NCI-H1105 treated with DMSO at 0.1 percent for 48 hours (cell line): ENCODE results near the gene DRAXIN.

Source experiments
- DNase-seq: peaks from one replicate; lab custom pipeline; 2025; lab: John Stamatoyannopoulos, UW

DRAXIN gene

GRCh38 chr1:11738096-11738495 lies 46.6 kb downstream of the DRAXIN start:
- DNase-seq: no peak

- no peak for DNase-seq
Observed at GRCh38 chr1:11738783-11739182, 47.3 kb downstream of the DRAXIN start.

GRCh38 chr1:11740258-11741192 lies 49.0 kb downstream of the DRAXIN start:
- DNase-seq: no peak

- no peak for DNase-seq
Observed at GRCh38 chr1:11741482-11741881, 50.0 kb downstream of the DRAXIN start.

- DNase-seq: no peak
Observed at GRCh38 chr1:11741919-11742558, 50.5 kb downstream of the DRAXIN start.

- DNase-seq: no peak
Observed at GRCh38 chr1:11744287-11744686, 52.8 kb downstream of the DRAXIN start.

GRCh38 chr1:11746092-11746491 lies 54.6 kb downstream of the DRAXIN start:
- no peak for DNase-seq

GRCh38 chr1:11746795-11747487 lies 55.4 kb downstream of the DRAXIN start:
- no peak for DNase-seq

- no peak for DNase-seq
Observed at GRCh38 chr1:11748294-11749202, 57.0 kb downstream of the DRAXIN start.

- peak; percentile 25 for DNase-seq
Observed at GRCh38 chr1:11749203-11749689, 57.7 kb downstream of the DRAXIN start.

- DNase-seq: no peak
Observed at GRCh38 chr1:11749996-11750395, 58.5 kb downstream of the DRAXIN start.

- no peak for DNase-seq
Observed at GRCh38 chr1:11751087-11751486, 59.6 kb downstream of the DRAXIN start.

- DNase-seq: no peak
Observed at GRCh38 chr1:11752359-11753088, 61.0 kb downstream of the DRAXIN start.

GRCh38 chr1:11753555-11754208 lies 62.2 kb downstream of the DRAXIN start:
- DNase-seq: no peak

- no peak for DNase-seq
Observed at GRCh38 chr1:11757047-11757446, 65.5 kb downstream of the DRAXIN start.

GRCh38 chr1:11759791-11760190 lies 68.3 kb downstream of the DRAXIN start:
- DNase-seq: no peak

GRCh38 chr1:11761285-11761684 lies 69.8 kb downstream of the DRAXIN start:
- DNase-seq: no peak

- no peak for DNase-seq
Observed at GRCh38 chr1:11761988-11762406, 70.5 kb downstream of the DRAXIN start, which contains the start of gene C1orf167. TSS of gene C1orf167 (plus strand) at chr1:11762193. CDS start at chr1:11764401, 2,208 bp downstream.

- DNase-seq: no peak
Observed at GRCh38 chr1:11764115-11764514, 72.6 kb downstream of the DRAXIN start.

- no peak for DNase-seq
Observed at GRCh38 chr1:11764519-11764918, 73.0 kb downstream of the DRAXIN start.
